Measurements from ENCODE around the gene MEIS1. TPM values are rescaled to one million over a fixed set of nuclear protein-coding genes. Genes with fewer than 3 reads are reported as not detected.
A peak's percentile ranks its signal among the peaks of the same experiment; 100 is the strongest.

MEIS1 gene
- total and polyA plus RNA-seq, 2 donors (not counting 1 experiment from before 2014, with no cell fraction given), result 48.3 to 139 TPM

DNA sequence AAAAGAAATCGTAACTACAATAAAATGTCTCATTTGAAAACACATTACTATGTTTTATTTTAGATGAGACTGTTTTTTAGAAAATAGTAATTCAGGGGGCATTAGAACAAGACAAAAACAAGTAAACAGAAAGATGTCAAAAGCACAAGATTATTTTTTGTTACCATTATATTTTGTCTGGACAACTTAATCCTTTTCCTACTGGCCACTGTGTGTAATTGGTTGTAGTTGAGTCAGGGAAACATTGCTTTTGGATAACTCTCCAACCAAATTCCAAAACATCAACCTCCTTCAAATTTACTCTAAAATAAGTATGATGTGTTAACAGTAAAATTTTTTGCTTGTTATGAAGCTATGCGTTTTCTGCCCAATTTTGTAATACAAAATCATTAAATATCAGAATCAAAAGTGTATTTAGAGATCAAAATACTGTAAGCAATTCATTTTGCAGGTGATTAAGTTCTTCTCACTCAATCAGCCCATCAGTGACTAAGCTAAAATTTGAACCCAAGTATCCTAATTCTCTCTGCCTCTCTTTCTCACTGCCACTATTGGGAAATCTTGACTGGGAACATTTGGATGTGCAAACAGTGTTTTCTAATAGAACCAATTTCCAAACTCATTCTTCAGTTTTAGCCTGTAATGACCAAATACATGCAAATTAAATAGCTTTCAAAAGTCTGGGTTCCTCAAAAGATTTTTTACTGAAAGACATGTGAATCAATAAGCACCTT lies 11.4 kb upstream of the MEIS1 start:
- Histone ChIP-seq H3K9ac (ENCODE audit: insufficient read depth, low read length) (no peak overlapping the region), H3K27ac (ENCODE audit: insufficient read depth, low read length) (no peak overlapping the region), H2AFZ (ENCODE audit: low read length) (no peak overlapping the region), H3K4me3 (replicated peaks in 1 of 4; ENCODE audit: control extremely low read depth in 1 of 4, insufficient read depth in 1 of 4, low read depth in 3 of 4, low read length in 4 of 4) (no peak overlapping the region), H3K4me1 (ENCODE audit: control insufficient read depth, extremely low read depth, insufficient read depth, low read length) (no peaks in the 10 kb centered on the region), H3K36me3 (ENCODE audit: control insufficient read depth, insufficient read depth, low read length) (no peaks in the 10 kb centered on the region), H3K9me3 (ENCODE audit: control insufficient read depth, insufficient read depth, low read depth, low read length) (no peaks in the 10 kb centered on the region), H3K27me3 (ENCODE audit: control insufficient read depth, insufficient read depth, low read length) (no peaks in the 10 kb centered on the region), H4K20me1 (ENCODE audit: control insufficient read depth, extremely low read depth, insufficient read depth, low read length) (no peaks in the 10 kb centered on the region), H3K79me2 (ENCODE audit: control insufficient read depth, insufficient read depth, low read length) (no peaks in the 10 kb centered on the region), H3K4me2 (ENCODE audit: extremely low read depth, insufficient read depth, low read length) (no peak overlapping the region)
- no peak for DNase-seq (ENCODE audit: low read depth in 2 of 2)
- no peak for TF ChIP-seq CTCF (conservative IDR thresholded peaks at IDR 0.05 in 1 of 2, IDR thresholded peaks at IDR 0.05 in 1 of 2; ENCODE audit: low read depth in 1 of 2, low read length in 2 of 2)
- no peak for TF ChIP-seq EZH2 (IDR thresholded peaks at IDR 0.05; ENCODE audit: low read length, missing control alignments)

GRCh38 chr2:66426244-66427111 lies 8.4 kb upstream of the MEIS1 start:
- peak overlapping the region; percentile 90 for H3K4me2 ChIP-seq (ENCODE audit: extremely low read depth, insufficient read depth, low read length)
- peak overlapping the region; percentile 41 to 75 (median 62) for H3K4me3 ChIP-seq (replicated peaks in 1 of 4; ENCODE audit: control extremely low read depth in 1 of 4, insufficient read depth in 1 of 4, low read depth in 3 of 4, low read length in 4 of 4)
- H4K20me1 ChIP-seq (ENCODE audit: control insufficient read depth, extremely low read depth, insufficient read depth, low read length), result no peaks in the 10 kb centered on the region

More at GRCh38 chr2:66426244-66427111, 8.4 kb upstream of the MEIS1 start:
- no peaks in the 10 kb centered on the region for H3K4me1 ChIP-seq (ENCODE audit: control insufficient read depth, extremely low read depth, insufficient read depth, low read length)
- H3K79me2 ChIP-seq (ENCODE audit: control insufficient read depth, insufficient read depth, low read length), result no peaks in the 10 kb centered on the region
- H3K36me3 ChIP-seq (ENCODE audit: control insufficient read depth, insufficient read depth, low read length), result no peaks in the 10 kb centered on the region
- no peak overlapping the region for H3K27ac ChIP-seq (ENCODE audit: insufficient read depth, low read length)
- TF ChIP-seq CTCF (conservative IDR thresholded peaks at IDR 0.05 in 1 of 2, IDR thresholded peaks at IDR 0.05 in 1 of 2; ENCODE audit: low read depth in 1 of 2, low read length in 2 of 2), result no peak
- TF ChIP-seq EZH2 (IDR thresholded peaks at IDR 0.05; ENCODE audit: low read length, missing control alignments), result no peak
- H3K9ac ChIP-seq (ENCODE audit: insufficient read depth, low read length), result no peak overlapping the region
- no peaks in the 10 kb centered on the region for H3K27me3 ChIP-seq (ENCODE audit: control insufficient read depth, insufficient read depth, low read length)
- no peak overlapping the region for H2AFZ ChIP-seq (ENCODE audit: low read length)
- DNase-seq (ENCODE audit: low read depth in 2 of 2), result no peak
- no peaks in the 10 kb centered on the region for H3K9me3 ChIP-seq (ENCODE audit: control insufficient read depth, insufficient read depth, low read depth, low read length)
